Measurements from ENCODE around the gene CYP4F11.

- TF ChIP-seq EZH2 (IDR thresholded peaks at IDR 0.05; ENCODE audit: insufficient read depth, low read length) (no peak), CTCF (IDR thresholded peaks at IDR 0.05; ENCODE audit: insufficient read depth, low read depth, low read length) (no peak)
Observed at GRCh38 chr19:15885167-15885566, 49.2 kb downstream of the CYP4F11 start.
